ENCODE measurements around the gene ZFHX2.
A peak's percentile ranks its signal among the peaks of the same experiment; 100 is the strongest.
"Not testable (repeated sequence)": the region's sequence is repeated elsewhere in the genome, so short reads cannot be mapped to it uniquely, and the experiment has no call there.

The ZFHX2 gene

DNA sequence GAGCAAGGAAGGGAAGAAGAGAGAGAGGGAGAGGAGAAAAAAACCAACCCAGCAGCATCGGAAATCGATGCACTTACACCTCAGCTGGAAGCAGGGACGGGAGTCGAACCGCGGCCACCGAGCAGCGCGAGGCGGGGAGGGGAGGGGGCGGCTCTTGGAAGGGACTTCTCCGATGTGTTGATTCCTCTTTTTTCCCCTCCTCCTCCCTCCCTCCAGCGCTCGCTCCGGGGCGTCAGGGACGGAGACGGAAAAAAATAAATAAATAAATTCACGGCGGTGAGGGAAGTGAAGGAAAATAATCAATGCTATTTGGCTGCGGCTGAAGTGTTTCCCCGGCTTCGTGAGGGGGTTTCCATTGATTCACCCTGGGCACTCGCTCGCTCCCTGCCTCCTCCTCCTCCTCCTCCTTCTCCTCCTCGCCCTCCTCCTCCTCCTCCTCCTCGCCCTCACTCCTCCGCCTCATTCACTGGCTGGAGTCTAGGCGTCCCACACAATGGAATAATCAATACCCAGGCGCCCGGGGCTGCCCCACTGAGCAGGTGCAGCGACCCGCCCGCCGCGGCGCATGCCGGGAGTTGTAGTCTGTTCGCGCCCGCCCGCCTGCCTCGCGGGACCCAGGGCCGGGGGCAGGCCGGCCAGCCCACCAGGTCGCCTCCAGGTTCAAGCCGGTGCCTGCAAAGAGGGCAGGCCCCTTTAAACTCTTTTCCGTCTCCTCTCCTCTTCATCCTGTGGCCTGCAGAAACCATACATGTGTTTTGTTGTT lies at the start of gene ZFHX2:
Gene ZFHX2 (minus strand): TSS at position 500 of the 763 bp plus-strand sequence. CDS start 16,440 bp downstream, outside the sequence.
- peak; percentile 63 for DNase-seq

DNA sequence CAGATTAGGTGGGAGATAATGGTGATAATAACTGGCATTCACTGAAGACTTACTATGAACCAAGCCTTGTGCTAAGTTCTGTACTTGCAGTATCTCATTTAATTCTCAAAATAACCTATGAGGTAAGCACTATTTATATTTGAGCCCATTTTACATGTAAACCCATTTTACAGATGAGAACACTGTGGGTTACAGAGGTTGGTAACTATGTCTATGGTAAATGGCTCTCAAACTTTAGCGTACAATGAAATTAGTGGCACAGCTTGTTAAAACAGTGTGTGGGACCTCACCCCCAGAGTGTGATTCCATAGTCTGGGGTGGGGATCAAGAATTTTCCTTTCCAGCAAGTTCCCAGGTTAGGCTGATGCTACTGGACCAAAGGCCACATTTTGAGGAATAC lies 49.2 kb upstream of the ZFHX2 start:
- no peak for DNase-seq

DNA sequence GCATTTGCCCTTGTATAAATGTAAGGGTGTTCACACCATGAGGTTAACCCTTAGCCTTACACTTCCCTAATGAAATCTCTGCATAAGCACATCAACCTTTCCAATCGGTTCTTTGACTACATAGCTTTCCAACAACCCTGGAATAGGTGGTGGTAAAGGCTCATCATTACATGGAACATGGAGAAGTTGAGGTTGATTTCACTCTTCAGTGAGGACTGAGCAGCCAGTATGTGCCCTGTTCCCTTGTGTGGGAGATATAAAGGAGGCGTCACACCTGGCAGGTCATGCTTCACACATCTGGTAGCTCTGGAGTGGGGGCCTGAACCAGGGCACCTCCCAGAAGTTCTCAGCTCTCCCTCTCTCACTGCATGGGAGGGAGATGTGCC lies 48.8 kb upstream of the ZFHX2 start:
- DNase-seq, result no peak

DNA sequence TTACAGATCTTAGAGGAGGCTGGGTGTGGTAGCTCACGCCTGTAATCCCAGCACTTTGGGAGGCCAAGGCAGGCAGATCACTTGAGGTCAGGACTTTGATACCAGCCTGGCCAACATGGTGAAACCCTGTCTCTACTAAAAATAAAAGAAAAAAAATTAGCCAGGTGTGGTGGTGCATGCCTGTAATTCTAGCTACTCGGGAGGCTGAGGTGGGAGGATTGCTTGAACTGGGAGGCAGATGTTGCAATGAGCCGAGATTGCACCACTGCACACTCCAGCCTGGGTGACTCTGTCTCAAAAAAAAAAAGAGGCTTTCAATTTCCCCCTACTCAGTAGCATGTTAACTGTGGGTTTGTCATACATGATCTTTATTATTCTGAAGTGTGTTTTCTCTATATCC lies 42.6 kb upstream of the ZFHX2 start:
- DNase-seq, result not testable (repeated sequence)

DNA sequence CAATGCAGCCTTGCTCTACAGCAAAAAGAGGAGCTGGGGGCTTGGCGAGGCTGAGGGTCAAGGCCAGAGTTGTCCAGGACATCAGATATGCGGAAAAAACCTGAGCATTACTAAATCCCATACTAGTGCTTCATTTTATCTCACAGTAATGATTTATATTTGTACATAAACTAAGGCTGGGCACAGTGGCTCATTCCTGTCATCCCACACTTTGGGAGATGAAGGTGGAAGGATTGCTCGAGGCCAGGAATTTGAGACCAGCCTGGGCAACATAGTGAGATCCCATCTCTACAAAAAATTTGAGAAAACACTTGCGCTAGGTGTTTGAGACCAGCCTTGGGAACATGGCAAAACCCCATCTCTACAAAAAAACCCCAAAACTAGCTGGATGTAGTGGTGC lies 38.6 kb upstream of the ZFHX2 start:
- no peak for DNase-seq

DNA sequence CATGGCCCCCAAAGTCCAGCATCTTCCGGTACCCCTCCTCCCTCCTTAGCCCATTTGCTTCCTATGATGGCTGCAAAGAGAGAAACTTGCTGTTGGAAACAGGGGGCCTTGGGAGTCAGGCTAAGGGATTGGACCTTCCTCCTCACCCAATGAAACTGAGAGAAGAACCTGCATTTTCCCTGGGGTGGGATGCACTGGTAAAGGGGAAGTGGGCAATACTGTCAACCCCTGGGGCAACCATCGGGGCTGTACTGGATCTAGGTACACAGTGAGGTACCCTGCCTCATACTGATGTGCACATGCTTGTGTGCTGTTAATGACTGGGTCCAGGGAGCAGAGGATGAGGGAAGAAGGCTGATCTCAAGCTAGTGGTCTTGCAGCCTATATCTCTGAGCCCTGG lies 38.0 kb upstream of the ZFHX2 start:
- no peak for DNase-seq

DNA sequence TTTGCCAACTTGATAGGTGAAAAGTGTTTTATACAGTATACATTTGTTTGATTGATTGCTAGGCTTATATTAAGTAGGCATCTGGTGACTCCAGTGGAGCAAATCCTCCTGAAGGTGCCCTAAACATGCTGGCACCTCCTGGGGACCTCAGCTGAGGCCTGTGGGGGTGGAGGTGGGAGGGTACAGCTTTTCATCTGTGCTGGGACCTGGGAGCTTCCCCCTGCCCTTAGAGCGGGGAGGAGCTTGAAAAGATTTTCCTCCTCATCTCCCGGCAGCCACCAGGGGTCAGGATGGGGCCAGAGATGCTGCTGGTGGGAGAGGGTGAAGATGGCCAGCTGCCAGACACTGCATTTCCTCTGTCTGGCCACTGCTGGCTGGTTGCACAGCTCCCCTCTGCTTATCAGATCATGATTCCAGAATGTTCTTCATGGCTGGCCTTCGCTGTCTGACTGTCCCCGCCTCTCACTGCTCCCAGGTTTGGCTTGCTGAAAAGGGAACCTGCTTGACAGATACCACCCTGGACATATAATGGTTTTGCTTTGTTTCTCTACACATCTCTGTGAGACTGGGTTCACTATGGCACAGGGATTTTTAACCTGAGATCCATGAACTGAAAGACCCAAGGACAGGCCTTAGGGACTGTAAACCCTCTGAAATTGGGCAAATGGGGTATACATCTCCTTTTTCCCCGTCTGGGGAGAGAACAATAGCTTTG lies 37.5 kb upstream of the ZFHX2 start:
- peak; percentile 85 for DNase-seq

DNA sequence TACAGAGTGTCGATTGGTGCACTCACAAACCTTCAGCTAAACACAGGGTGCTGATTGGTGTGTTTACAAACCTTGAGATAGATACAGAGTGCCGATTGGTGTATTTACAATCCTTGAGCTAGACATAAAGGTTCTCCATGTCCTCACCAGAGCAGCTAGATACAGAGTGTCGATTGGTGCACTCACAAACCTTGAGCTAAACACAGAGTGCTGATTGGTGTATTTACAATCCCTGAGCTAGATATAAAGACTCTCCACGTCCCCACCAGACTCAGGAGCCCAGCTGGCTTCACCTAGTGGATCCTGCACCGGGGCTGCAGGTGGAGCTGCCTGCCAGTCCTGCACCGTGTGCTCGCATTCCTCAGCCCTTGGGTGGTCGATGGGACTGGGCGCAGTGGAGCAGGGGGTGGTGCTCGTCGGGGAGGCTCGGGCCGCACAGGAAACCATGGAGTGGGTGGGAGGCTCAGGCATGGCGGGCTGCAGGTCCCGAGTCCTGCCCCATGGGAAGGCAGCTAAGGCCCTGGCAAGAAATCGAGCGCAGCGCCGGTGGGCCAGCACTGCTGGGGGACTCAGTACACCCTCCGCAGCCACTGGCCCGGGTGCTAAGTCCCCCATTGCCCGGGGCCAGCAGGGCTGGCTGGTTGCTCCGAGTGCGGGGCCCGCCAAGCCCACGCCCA lies 33.1 kb upstream of the ZFHX2 start:
- not testable (repeated sequence) for DNase-seq

DNA sequence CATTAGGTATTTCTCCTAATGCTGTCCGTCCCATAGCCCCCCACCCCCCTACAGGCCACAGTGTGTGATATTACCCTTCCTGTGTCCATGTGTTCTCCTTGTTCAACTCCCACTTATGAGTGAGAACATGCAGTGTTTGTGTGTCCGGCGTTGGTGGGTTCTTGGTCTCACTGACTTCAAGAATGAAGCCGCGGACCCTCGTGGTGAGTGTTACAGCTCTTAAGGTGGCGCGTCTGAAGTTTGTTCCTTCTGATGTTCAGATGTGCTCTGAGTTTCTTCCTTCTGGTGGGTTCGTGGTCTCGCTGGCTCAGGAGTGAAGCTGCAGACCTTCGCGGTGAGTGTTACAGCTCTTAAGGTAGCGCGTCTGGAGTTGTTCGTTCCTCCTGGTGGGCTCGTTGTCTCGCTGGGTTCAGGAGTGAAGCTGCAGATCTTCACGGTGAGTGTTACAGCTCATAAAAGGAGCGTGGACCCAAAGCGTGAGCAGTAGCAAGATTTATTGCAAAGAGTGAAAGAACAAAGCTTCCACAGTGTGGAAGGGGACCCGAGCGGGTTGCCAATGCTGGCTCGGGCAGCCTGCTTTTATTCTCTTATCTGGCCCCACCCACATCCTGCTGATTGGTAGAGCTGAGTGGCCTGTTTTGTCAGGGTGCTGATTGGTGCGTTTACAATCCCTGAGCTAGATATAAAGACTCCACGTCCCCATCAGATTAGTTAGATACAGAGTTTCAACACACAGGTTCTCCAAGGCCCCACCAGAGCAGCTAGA lies 32.4 kb upstream of the ZFHX2 start:
- DNase-seq, result not testable (repeated sequence)

DNA sequence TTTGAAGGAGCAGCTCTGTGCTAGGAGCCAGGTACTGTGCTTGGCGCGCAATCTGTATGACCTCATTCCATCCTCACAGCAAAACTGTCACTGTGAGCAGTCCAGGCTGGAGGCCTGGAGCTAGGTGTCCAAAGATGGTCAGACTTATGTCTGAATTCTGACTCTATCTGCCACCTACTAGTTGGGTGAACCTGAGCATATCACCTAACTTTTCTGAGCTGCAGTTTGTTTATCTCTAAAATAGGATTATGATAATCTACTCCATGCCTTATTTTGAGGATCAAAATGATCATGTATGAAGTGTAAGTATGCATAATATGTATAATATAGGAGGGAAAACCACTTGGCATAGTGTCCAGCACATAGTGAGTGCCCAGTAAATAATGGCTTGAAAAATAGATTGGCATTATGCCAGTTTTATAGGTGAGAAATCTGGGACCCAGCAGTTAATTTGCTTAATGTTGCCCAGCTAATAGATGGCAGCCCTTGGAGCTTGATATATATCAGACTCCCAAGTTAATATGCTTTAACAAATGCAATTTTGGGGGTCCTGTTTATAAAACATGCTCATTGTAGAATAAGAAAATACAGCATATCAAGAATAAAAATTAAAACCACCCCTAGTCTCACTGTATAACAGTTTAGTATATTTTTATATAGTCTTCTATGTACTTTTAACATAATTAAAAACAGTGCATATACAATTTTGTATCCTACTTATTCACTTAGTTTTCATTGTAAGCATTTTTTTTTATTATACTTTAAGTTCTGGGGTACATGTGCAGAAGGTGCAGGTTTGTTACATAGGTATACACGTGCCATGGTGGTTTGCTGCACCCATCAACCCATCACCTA lies 31.6 kb upstream of the ZFHX2 start:
- no peak for DNase-seq

DNA sequence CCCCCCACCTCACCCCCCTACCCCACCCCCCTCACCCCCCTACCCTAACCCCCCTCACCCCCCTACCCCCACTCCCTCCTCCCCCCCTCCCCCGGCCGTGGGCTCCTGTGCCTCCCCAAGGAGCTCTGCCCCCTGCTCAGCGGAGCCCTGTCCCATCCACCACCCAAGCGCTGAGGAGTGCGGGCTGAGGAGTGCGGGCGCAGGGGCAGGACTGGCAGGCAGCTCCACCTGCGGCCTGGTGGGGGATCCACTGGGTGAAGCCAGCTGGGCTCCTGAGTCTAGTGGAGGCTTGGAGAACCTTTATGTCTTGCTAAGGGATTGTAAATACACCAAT lies 29.4 kb upstream of the ZFHX2 start:
- no peak for DNase-seq

DNA sequence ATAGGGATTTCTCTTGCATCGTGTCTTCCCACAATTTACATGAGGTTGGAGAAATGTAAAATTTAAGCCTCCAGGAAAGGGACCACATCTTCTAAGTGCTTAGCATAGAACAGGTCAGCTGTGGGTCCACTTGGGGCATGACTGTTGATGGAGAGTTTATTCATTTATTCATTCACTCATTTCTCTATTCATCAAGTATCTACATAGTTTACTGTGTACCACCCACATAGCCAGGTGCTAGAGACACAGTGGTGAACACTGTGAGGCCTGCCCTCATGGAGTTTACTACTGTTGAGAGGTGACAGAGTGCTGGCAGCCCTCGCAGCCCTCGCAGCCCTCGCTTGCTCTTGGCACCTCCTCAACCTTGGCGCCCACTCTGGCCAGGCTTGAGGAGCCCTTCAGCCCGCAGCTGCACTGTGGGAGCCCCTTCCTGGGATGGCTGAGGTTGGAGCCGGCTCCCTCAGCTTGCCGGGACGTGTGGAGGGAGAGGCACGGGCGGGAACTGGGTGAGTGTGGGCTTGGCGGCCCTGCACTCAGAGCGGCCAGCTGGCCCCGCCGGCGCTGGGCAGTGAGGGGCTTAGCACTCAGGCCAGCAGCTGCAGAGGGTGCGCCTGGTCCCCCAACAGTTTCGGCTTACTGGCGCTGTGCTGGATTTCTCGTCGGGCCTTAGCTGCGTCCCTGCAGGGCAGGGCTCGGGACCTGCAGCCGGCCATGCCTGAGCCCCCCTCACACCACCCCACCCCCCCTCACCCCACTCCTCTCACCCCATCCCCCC lies 28.8 kb upstream of the ZFHX2 start:
- no peak for DNase-seq

DNA sequence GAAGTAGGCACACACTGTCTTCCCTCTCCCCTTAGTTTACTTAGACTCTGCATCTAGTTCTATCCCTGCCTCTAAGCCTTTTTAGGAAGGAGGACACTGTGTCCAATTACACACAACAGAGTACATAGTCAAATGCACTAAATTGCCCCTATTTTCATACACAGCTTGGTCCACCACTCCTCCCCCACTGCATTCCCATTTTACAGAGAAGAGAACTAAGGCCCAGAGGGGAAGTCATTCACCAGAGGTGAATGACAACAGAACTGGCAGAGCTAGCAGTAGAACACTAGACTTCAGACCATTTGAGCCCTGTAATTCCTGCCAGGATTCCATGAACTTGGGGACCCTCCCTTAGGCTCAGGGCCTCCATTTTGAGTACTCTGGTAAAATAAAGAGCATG lies 28.2 kb upstream of the ZFHX2 start:
- no peak for DNase-seq

DNA sequence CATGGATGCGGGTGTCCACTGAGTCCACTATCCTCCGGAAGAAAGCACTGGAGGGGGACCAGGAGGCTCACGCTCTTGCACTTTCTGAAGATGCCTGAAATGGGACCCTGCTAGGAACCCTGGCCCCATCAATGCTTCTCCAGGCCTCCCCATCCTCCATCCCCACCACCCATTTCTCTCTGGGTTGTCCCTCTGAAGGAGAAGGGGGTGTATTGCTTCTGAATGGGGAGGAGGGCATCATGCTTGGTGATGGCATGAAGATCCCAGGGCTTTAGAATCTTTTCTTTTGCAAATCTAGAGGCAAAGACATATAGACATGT lies 27.7 kb upstream of the ZFHX2 start:
- DNase-seq, result no peak

DNA sequence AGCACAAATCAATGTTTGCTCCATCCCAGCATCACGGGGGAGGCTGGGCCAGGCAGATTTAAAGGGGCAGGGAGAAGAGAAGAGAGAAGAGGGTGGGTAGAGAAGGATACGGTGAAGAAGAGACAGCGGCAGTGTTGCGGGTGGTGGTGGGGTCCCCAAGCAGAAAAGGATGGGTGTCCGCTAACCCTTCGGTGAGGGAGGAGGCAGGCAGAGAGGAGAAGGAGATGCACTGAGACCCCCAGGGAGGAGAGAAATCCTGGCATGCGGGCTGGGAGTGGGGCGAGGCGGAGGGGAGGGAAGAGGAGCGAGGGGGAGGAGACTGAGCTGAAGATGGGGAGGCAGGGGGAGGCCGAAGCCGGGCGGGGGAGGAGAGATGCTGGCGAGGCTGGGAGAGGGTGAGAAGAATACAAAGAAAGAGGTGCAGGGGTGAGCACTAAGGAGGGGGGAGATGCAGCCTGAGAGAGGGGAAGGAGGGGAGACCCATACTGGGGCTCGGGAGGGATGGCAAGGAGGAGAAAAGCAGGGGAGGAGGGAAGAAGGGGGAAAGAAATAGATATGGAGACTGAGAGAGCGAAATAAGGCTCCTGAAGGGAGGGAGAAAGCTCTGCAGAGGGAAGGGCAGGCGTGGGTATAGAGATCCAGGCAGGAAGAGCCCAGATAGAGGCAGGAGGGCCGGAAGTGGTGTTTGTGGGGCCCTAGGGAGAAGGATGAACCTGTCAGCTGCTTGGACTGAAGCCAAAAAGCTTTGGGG lies 27.2 kb upstream of the ZFHX2 start, which contains the start of gene JPH4:
Gene JPH4 (minus strand): TSS at position 231 of the 751 bp plus-strand sequence. CDS start 1,337 bp downstream, outside the sequence.
- no peak for DNase-seq

DNA sequence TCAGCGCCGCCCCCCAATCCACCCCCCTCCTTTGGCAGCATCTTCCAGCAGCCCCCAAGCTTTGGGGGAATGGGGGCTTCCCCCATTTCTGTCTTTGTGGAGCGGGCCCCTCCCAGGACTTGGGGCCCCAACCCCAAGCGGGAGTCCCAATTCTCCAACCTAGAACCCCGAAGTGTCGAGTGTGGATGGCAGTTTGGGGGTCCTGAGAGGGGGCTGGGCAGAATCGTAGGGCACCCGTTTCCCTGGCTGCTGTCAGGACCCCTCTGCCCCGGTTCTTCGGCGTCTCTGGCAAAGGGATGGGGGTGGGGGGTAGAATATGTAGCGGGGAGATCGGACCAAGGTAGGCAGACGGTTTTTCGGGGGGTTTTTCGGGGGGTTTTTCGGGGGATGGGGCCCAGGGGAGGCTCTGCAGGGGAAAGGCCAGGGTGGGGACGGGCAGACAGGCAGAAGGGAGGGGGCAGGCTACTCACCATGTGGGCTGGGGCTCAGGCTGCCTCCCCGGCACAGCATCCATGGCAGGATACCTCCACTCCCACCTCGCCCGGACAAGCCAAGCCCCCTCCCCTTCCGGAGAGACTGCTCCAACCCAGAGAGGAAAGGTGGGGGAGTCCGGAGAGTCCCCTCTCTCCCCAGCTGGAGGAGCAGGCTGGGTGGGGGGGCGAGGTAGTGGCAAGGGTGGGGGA lies 26.3 kb upstream of the ZFHX2 start:
- DNase-seq, result no peak

DNA sequence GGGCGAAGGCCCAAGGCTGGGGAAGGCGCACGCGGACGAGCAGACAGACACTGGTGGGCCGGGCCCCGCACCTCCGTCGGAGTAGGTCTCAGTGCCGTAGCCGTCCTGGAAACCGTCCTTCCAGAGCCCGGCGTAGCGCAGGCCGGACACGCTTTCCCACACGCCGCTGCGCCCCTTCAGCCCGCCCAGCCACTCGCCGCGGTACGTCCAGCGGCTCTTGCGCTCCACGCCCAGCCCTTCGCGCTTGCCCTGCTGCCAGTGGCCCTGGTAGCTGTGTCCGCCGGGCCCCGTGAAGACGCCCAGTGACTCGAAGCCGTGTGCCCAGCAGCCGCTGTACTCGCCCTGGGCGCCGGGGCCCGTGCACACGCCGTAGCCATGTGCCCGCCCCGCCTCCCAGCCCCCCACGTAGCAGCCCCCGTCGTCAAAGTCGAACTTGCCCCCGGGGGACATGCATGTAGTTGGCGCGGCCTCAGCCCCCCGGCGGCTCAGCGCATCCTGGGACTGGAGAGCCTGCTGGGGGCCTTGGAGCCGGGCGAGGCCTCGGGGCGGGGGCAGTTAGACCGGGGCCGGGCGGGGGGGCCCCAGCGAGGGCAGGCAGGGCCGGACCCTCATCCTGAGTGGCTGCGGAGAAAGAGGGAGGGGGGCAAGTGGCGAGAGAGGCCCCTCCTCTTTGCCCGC lies 25.6 kb upstream of the ZFHX2 start:
- DNase-seq, result no peak

DNA sequence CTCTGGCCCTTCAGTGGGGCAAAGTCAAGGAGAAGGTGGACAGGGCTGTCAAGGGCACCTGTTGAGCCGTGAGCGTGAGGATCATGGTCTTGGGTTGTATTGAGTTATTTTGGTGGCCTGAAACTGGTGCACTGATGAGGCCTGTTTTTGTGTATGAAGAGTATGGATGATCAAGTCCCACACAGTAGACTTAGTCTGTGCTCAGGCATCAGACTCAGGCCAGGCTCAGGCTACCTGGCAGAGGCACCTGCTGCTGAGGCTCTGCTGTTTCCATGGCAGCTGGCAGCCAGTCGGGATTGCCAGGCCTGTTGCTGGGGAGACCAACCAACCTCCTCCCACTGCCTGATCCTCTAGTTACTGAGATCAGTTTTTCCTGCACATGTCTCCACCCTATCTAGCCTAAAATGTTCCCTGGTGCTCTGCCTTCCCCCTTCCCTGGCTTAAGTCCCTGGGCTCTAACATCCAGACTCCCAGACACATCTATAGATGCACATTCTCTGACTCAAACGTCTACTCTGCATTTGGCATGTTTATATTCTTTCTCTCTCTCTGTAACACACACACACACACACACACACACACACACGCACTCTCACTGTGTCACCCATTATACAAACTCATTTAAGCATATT lies 21.9 kb upstream of the ZFHX2 start:
- DNase-seq, result no peak

DNA sequence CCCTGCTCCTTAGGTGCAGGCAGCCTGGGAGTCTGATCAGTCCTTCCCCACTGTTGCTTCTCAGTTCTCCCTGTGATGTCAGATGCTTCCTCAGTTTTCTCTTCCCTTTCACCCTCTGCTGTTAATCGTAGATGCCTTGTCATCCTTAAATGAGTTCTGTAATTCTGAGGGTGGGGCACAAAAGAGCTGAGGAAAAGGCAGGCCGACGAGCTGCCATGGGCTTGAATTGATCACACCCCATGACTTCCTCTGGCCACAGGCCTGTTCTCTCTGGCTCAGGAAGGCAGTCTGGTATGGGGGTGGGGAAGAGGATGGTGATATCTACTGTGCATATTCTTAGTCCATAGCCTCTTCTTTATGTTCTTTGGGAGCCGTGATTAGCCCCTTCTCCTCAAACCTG lies 21.3 kb upstream of the ZFHX2 start:
- no peak for DNase-seq
